H9 (cell line): Measurements from ENCODE around the gene CSNK2B. TPM values are rescaled to one million over a fixed set of nuclear protein-coding genes. Genes with fewer than 3 reads are reported as not detected.

Experiments
- DNase-seq: peaks from one replicate; pipeline ENCODE4 v3.0.0-alpha.2; 2017
- H2AFZ ChIP-seq: one replicate; pipeline ENCODE4 v1.6.1; 2013; ENCODE audit warnings: mild to moderate bottlenecking, low read length, control low read depth, moderate library complexity
- H2AK5ac ChIP-seq: 2 replicates; pipeline ENCODE4 v1.6.1; 2013; ENCODE audit warnings: low read length, control low read depth, mixed read lengths; ENCODE audit not compliant: insufficient read length
- H2BK120ac ChIP-seq: one replicate; pipeline ENCODE4 v1.6.1; 2013; ENCODE audit warnings: low read depth, mild to moderate bottlenecking, low read length, control low read depth, inconsistent platforms; ENCODE audit not compliant: poor library complexity, severe bottlenecking
- H2BK12ac ChIP-seq: 2 replicates; pipeline ENCODE4 v1.6.1; 2013; ENCODE audit warnings: low read length, control low read depth, mixed read lengths, low read depth; ENCODE audit not compliant: insufficient read length
- H2BK15ac ChIP-seq: 2 replicates; pipeline ENCODE4 v1.6.1; 2013; ENCODE audit warnings: low read depth, low read length, control low read depth
- H2BK20ac ChIP-seq: one replicate; pipeline ENCODE4 v1.6.1; 2013; ENCODE audit warnings: low read depth, mild to moderate bottlenecking, low read length, control low read depth, inconsistent platforms; ENCODE audit not compliant: poor library complexity, severe bottlenecking
- H2BK5ac ChIP-seq: 2 replicates; pipeline ENCODE4 v1.6.1; 2013; ENCODE audit warnings: low read length, control low read depth, mixed read lengths; ENCODE audit not compliant: insufficient read length
- H3K14ac ChIP-seq: 2 replicates; pipeline ENCODE4 v1.6.1; 2013; ENCODE audit warnings: low read length, control low read depth; ENCODE audit not compliant: insufficient read depth
- H3K18ac ChIP-seq: 2 replicates; pipeline ENCODE4 v1.6.1; 2013; ENCODE audit warnings: low read depth, mild to moderate bottlenecking, mixed read lengths, low read length, control low read depth; ENCODE audit not compliant: insufficient read length
- H3K23ac ChIP-seq: 2 replicates; pipeline ENCODE4 v1.6.1; 2013; ENCODE audit warnings: low read length, control low read depth, mixed read lengths, low read depth; ENCODE audit not compliant: insufficient read length
- H3K23me2 ChIP-seq: 2 replicates; pipeline ENCODE4 v1.6.1; 2013; ENCODE audit warnings: low read depth, mild to moderate bottlenecking, mixed read lengths, low read length, control low read depth; ENCODE audit not compliant: insufficient read length, poor library complexity, severe bottlenecking
- H3K27ac ChIP-seq: 2 replicates; pipeline ENCODE4 v1.5.1; 2013; ENCODE audit warnings: low read length, control low read depth, mixed read lengths, low read depth; ENCODE audit not compliant: insufficient read length
- H3K27me3 ChIP-seq: 2 replicates; pipeline ENCODE4 v1.6.1; 2013; ENCODE audit warnings: low read length, control low read depth, inconsistent platforms; ENCODE audit not compliant: insufficient read depth
- H3K4ac ChIP-seq: 2 replicates; pipeline ENCODE4 v1.6.1; 2013; ENCODE audit warnings: low read depth, mild to moderate bottlenecking, control low read depth, inconsistent platforms, low read length, moderate library complexity
- H3K4me1 ChIP-seq: 2 replicates; pipeline ENCODE4 v1.6.1; 2013; ENCODE audit warnings: low read length, control low read depth, inconsistent platforms; ENCODE audit not compliant: insufficient read depth
- H3K4me2 ChIP-seq: 2 replicates; pipeline ENCODE4 v1.6.1; 2013; ENCODE audit warnings: low read length, control low read depth, mixed read lengths; ENCODE audit not compliant: insufficient read length, insufficient read depth
- H3K56ac ChIP-seq: 2 replicates; pipeline ENCODE4 v1.6.1; 2013; ENCODE audit warnings: low read depth, mild to moderate bottlenecking, mixed read lengths, low read length, control low read depth; ENCODE audit not compliant: insufficient read length
- H3K79me1 ChIP-seq: 2 replicates; pipeline ENCODE4 v1.6.1; 2013; ENCODE audit warnings: low read depth, mild to moderate bottlenecking, moderate library complexity, low read length, control low read depth, inconsistent platforms; ENCODE audit not compliant: insufficient read depth, poor library complexity, severe bottlenecking
- H3K79me2 ChIP-seq: 2 replicates; pipeline ENCODE4 v1.6.1; 2013; ENCODE audit warnings: low read length, control low read depth, inconsistent platforms; ENCODE audit not compliant: insufficient read depth
- H3K9ac ChIP-seq: 2 replicates; pipeline ENCODE4 v1.6.1; 2013; ENCODE audit warnings: low read length, control low read depth, mixed read lengths; ENCODE audit not compliant: insufficient read length; ENCODE audit errors: extremely low read depth
- H3K9me3 ChIP-seq: one replicate; pipeline ENCODE4 v1.6.1; 2013; ENCODE audit warnings: low read depth, low read length, inconsistent platforms; ENCODE audit not compliant: control insufficient read depth
- H3T11ph ChIP-seq: one replicate; pipeline ENCODE4 v1.6.1; 2013; ENCODE audit warnings: mild to moderate bottlenecking, low read length, control low read depth, inconsistent platforms
- H4K20me1 ChIP-seq: one replicate; pipeline ENCODE4 v1.6.1; 2013; ENCODE audit not compliant: control insufficient read depth, insufficient read length, insufficient read depth
- H4K5ac ChIP-seq: 2 replicates; pipeline ENCODE4 v1.6.1; 2013; ENCODE audit warnings: low read depth, mild to moderate bottlenecking, mixed read lengths, low read length, control low read depth; ENCODE audit not compliant: insufficient read length
- H4K8ac ChIP-seq: replicated peaks from 2 replicates; pipeline ENCODE4 v1.6.1; 2013; ENCODE audit warnings: low read length, control low read depth, mixed read lengths, low read depth; ENCODE audit not compliant: insufficient read length
- H4K91ac ChIP-seq: 2 replicates; pipeline ENCODE4 v1.6.1; 2013; ENCODE audit warnings: low read depth, mild to moderate bottlenecking, moderate library complexity, mixed read lengths, low read length, control low read depth; ENCODE audit not compliant: insufficient read length
- H3K27ac Mint-ChIP-seq, 3 experiments: 2 replicates in 2 of 3; 3 replicates in 1 of 3; pipeline ENCODE4 v1.8.0; 2020 to 2021; ENCODE audit warnings: mixed read lengths in 3 of 3, mild to moderate bottlenecking in 1 of 3, moderate library complexity in 1 of 3
- H3K27me3 Mint-ChIP-seq: 2 replicates; pipeline ENCODE4 v1.8.0; 2021; ENCODE audit warnings: low read depth, mild to moderate bottlenecking, moderate library complexity, mixed read lengths
- H3K36me3 Mint-ChIP-seq, 3 experiments: 2 replicates in 2 of 3; 3 replicates in 1 of 3; pipeline ENCODE4 v1.8.0; 2020 to 2021; ENCODE audit warnings: low read depth in 3 of 3, mixed read lengths in 3 of 3; ENCODE audit not compliant: insufficient read depth in 1 of 3
- H3K4me1 Mint-ChIP-seq, 2 experiments: 2 replicates each; pipeline ENCODE4 v1.8.0; 2020; ENCODE audit warnings: mixed read lengths in 2 of 2
- H3K4me3 Mint-ChIP-seq, 2 experiments: 2 replicates in 1 of 2; 3 replicates in 1 of 2; pipeline ENCODE4 v1.8.0; 2020 to 2021; ENCODE audit warnings: mild to moderate bottlenecking in 2 of 2, mixed read lengths in 2 of 2, moderate library complexity in 1 of 2
- H3K9me3 Mint-ChIP-seq, 2 experiments: 2 replicates in 1 of 2; 3 replicates in 1 of 2; pipeline ENCODE4 v1.8.0; 2020; ENCODE audit warnings: mild to moderate bottlenecking in 2 of 2, mixed read lengths in 2 of 2, moderate library complexity in 1 of 2
- CTCF ChIP-seq: fragments of 200-600 bp; sonication (generic); conservative IDR thresholded peaks from 3 replicates; pipeline ENCODE4 v1.8.0; 2021; ENCODE audit warnings: antibody characterized with exemption, mild to moderate bottlenecking
- WGBS: extraction: QIAGEN DNeasy Blood & Tissue Kit; methylation state at CpG from one replicate; pipeline ENCODE4 v1.1.7; 2013; ENCODE audit warnings: missing lambda C conversion rate, low lambda C conversion rate, mixed read lengths; ENCODE audit not compliant: insufficient read length; ENCODE audit errors: extremely low coverage; 5-methylcytosine and 5-hydroxymethylcytosine counted together
- microRNA-seq: library from miRNA; unstranded; fragments of <30 nt; microRNA quantifications from one replicate; pipeline ENCODE4, GENCODE V29; 2020; ENCODE audit warnings: borderline microRNAs expressed
- total RNA-seq: library from RNA; stranded (reverse); gene quantifications from 2 replicates; pipeline ENCODE4 v1.2.1, GENCODE V29; 2021

The CSNK2B gene
- total RNA-seq, 1 experiment from 2014 or later = 187 TPM

GRCh38 chr6:31719001-31719400 lies 53.1 kb downstream of the CSNK2B start:
- Histone ChIP-seq H3K79me1 (no peaks in the 10 kb centered on the region), H2AFZ (no peak overlapping the region), H2BK12ac (no peak overlapping the region), H2BK120ac (no peak overlapping the region), H3K9ac (no peak overlapping the region), H3K27me3 (no peaks in the 10 kb centered on the region), H3K23me2 (no peaks in the 10 kb centered on the region), H4K20me1 (no peaks in the 10 kb centered on the region), H3K23ac (no peak overlapping the region), H3K4me2 (no peak overlapping the region), H2AK5ac (no peak overlapping the region), H3K79me2 (no peaks in the 10 kb centered on the region), H3K14ac (no peak overlapping the region), H4K91ac (no peak overlapping the region), H4K8ac (no peak overlapping the region), H3K56ac (no peak overlapping the region), H4K5ac (no peak overlapping the region), H3K4ac (no peak overlapping the region), H2BK15ac (no peak overlapping the region), H3K9me3 (no peaks in the 10 kb centered on the region), H3T11ph (no peak overlapping the region), H2BK20ac (no peak overlapping the region), H3K27ac (no peak overlapping the region), H3K18ac (no peak overlapping the region), H3K4me1 (peaks cover 10% of the 10 kb centered on the region; the same call in 1 of the 2 replicates), H2BK5ac (no peak overlapping the region)
- TF ChIP-seq CTCF = no peak
- WGBS = no CpG with 5 or more reads among the region's 6 CpGs
- peak overlapping the region in 2 of 3 experiments; percentile 87 to 90; a peak in 3 of 7 replicates for H3K27ac Mint-ChIP-seq
- H3K27me3 Mint-ChIP-seq = no peaks in the 10 kb centered on the region
- H3K9me3 Mint-ChIP-seq = no peaks in the 10 kb centered on the region
- H3K4me3 Mint-ChIP-seq = peak overlapping the region in 1 of 2 experiments; percentile 13; a peak in 2 of 5 replicates
- H3K4me1 Mint-ChIP-seq = peaks cover 27 to 38% of the 10 kb centered on the region in 2 experiments
- no peaks in the 10 kb centered on the region for H3K36me3 Mint-ChIP-seq
- no peak for DNase-seq

Small RNAs within 50 kb of the gene (microRNA-seq; reads per million reads assigned to microRNA genes)
- gene MIR4646 (not detected), gene MIR6832 (0.58 reads per million)

Other genes starting within 250 kb of the CSNK2B start
- 6.2 and 6.8 TPM in 2 replicates for gene MICB, start 167.9 kb upstream of the CSNK2B start, total RNA-seq
- not detected in 2 replicates for gene MCCD1, start 137.1 kb upstream of the CSNK2B start, total RNA-seq
- 800 and 813 TPM in 2 replicates for gene DDX39B, start 124.1 kb upstream of the CSNK2B start, total RNA-seq
- gene ATP6V1G2, start 119.5 kb upstream of the CSNK2B start, total RNA-seq = 3.6 and 3.8 TPM in 2 replicates
- 11.8 and 15.1 TPM in 2 replicates for gene NFKBIL1, start 118.5 kb upstream of the CSNK2B start, total RNA-seq
- not detected in 2 replicates for gene LTA, start 93.8 kb upstream of the CSNK2B start, total RNA-seq
- gene TNF, start 90.5 kb upstream of the CSNK2B start, total RNA-seq = not detected in 2 replicates
- gene LTB, start 83.7 kb upstream of the CSNK2B start, total RNA-seq = not detected in 2 replicates
- not detected in 2 replicates for gene LST1, start 79.8 kb upstream of the CSNK2B start, total RNA-seq
- 0.55 and 0.64 TPM in 2 replicates for gene NCR3, start 73.1 kb upstream of the CSNK2B start, total RNA-seq
- 3.2 and 4.2 TPM in 2 replicates for gene AIF1, start 50.8 kb upstream of the CSNK2B start, total RNA-seq
- 381 and 383 TPM in 2 replicates for gene PRRC2A, start 45.4 kb upstream of the CSNK2B start, total RNA-seq
- gene BAG6, start 13.4 kb upstream of the CSNK2B start, total RNA-seq = 415 and 417 TPM in 2 replicates
- gene APOM, start 10.2 kb upstream of the CSNK2B start, total RNA-seq = 3.6 and 3.9 TPM in 2 replicates
- 18.4 and 19.0 TPM in 2 replicates for gene C6orf47, start 5.3 kb upstream of the CSNK2B start, total RNA-seq
- gene GPANK1, start 1.1 kb upstream of the CSNK2B start, total RNA-seq = 23.9 and 26.8 TPM in 2 replicates
- gene LY6G5B, start 3.9 kb downstream of the CSNK2B start, total RNA-seq = 21.3 and 21.6 TPM in 2 replicates
- 1.8 and 2.2 TPM in 2 replicates for gene LY6G5C, start 15.0 kb downstream of the CSNK2B start, total RNA-seq
- gene ABHD16A, start 37.2 kb downstream of the CSNK2B start, total RNA-seq = 32.9 and 34.4 TPM in 2 replicates
- not detected in 2 replicates for gene LY6G6F, start 40.8 kb downstream of the CSNK2B start, total RNA-seq
- not detected in 2 replicates for gene LY6G6D, start 49.3 kb downstream of the CSNK2B start, total RNA-seq
- 0.24 TPM in 1 of 2 replicates, not detected in the other for gene LY6G6C, start 55.7 kb downstream of the CSNK2B start, total RNA-seq
- not detected in 2 replicates for gene MPIG6B, start 57.3 kb downstream of the CSNK2B start, total RNA-seq
- gene DDAH2, start 63.2 kb downstream of the CSNK2B start, total RNA-seq = 70.5 and 73.2 TPM in 2 replicates
- 265 and 266 TPM in 2 replicates for gene CLIC1, start 70.5 kb downstream of the CSNK2B start, total RNA-seq
- 21.5 and 22.4 TPM in 2 replicates for gene MSH5, start 73.9 kb downstream of the CSNK2B start, total RNA-seq
- gene SAPCD1, start 96.6 kb downstream of the CSNK2B start, total RNA-seq = 3.2 and 4.3 TPM in 2 replicates
- 2.5 TPM in 2 replicates for gene VWA7, start 111.2 kb downstream of the CSNK2B start, total RNA-seq
- 148 and 154 TPM in 2 replicates for gene VARS1, start 129.7 kb downstream of the CSNK2B start, total RNA-seq
- gene LSM2, start 140.9 kb downstream of the CSNK2B start, total RNA-seq = 114 and 123 TPM in 2 replicates
- gene HSPA1L, start 149.2 kb downstream of the CSNK2B start, total RNA-seq = 1.6 and 2.5 TPM in 2 replicates
- gene HSPA1A, start 149.5 kb downstream of the CSNK2B start, total RNA-seq = 51.2 and 51.7 TPM in 2 replicates
- 85.1 and 90.5 TPM in 2 replicates for gene HSPA1B, start 161.7 kb downstream of the CSNK2B start, total RNA-seq
- gene NEU1, start 196.7 kb downstream of the CSNK2B start, total RNA-seq = 35.1 and 36.2 TPM in 2 replicates
- 3.3 and 3.8 TPM in 2 replicates for gene SLC44A4, start 212.9 kb downstream of the CSNK2B start, total RNA-seq
- gene EHMT2, start 231.6 kb downstream of the CSNK2B start, total RNA-seq = 121 and 124 TPM in 2 replicates
- gene ZBTB12, start 236.0 kb downstream of the CSNK2B start, total RNA-seq = 31.0 and 32.7 TPM in 2 replicates